ENCODE measurements around the gene PPIF. TPM values are rescaled to one million over a fixed set of nuclear protein-coding genes. Genes with fewer than 3 reads are reported as not detected.

Gene PPIF
- total RNA-seq, 1 donor from 2014 or later = 35.9 TPM

DNA sequence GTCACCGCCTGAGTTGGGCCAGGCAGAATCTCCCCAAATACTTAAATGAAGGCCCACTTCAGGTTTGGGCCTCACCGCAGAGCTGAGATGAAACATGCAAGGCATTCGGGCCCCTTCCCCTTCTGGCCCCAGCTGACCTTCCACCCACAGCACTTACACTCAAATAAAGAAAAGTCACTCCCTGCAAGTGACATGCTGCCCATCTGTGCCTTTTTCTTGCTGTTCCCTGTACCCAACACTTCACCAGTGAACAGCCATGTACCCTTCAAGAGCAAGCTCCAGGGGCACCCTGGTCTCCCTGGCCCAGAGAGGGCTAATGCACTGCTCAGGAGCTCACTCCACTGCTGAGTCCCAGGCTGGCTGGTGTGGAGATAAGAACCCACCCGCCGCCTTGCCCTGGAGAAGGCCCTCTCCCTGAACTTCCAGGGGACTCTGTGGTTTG is 57.4 kb downstream of the PPIF start:
- Mint-ChIP-seq H3K27ac (no peak overlapping the region), H3K36me3 (ENCODE audit: insufficient read depth) (no peaks in the 10 kb centered on the region), H3K27me3 (peaks cover 22% of the 10 kb centered on the region), H3K4me1 (ENCODE audit: low read depth) (peaks cover 16% of the 10 kb centered on the region), H3K9me3 (ENCODE audit: low read depth) (no peaks in the 10 kb centered on the region), H3K4me3 (ENCODE audit: low read depth) (no peak overlapping the region)
- no peak for DNase-seq (ENCODE audit: low spot score, unreplicated experiment)
- TF ChIP-seq, protein P1, sequence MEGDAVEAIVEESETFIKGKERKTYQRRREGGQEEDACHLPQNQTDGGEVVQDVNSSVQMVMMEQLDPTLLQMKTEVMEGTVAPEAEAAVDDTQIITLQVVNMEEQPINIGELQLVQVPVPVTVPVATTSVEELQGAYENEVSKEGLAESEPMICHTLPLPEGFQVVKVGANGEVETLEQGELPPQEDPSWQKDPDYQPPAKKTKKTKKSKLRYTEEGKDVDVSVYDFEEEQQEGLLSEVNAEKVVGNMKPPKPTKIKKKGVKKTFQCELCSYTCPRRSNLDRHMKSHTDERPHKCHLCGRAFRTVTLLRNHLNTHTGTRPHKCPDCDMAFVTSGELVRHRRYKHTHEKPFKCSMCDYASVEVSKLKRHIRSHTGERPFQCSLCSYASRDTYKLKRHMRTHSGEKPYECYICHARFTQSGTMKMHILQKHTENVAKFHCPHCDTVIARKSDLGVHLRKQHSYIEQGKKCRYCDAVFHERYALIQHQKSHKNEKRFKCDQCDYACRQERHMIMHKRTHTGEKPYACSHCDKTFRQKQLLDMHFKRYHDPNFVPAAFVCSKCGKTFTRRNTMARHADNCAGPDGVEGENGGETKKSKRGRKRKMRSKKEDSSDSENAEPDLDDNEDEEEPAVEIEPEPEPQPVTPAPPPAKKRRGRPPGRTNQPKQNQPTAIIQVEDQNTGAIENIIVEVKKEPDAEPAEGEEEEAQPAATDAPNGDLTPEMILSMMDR (IDR thresholded peaks at IDR 0.05; ENCODE audit: unreplicated experiment) = no peak

Other genes with a start within 250 kb of the PPIF start
- gene ZCCHC24, start 98.2 kb downstream of the PPIF start, total RNA-seq = 1.3 and 1.6 TPM in 2 replicates
- gene EIF5AL1, start 165.1 kb downstream of the PPIF start, total RNA-seq = 0.11 and 0.12 TPM in 2 replicates
- gene SFTPA2, start 212.9 kb downstream of the PPIF start, total RNA-seq = not detected in 2 replicates